Measurements from ENCODE around the gene EXOC3L1. TPM values are rescaled to one million over a fixed set of nuclear protein-coding genes. Genes with fewer than 3 reads are reported as not detected.
A peak's percentile ranks its signal among the peaks of the same experiment; 100 is the strongest.

EXOC3L1 gene
- polyA plus RNA-seq, 2 of the 4 experiments (the other 2 are of a cell fraction): 0.06 TPM; not detected in 1

DNA sequence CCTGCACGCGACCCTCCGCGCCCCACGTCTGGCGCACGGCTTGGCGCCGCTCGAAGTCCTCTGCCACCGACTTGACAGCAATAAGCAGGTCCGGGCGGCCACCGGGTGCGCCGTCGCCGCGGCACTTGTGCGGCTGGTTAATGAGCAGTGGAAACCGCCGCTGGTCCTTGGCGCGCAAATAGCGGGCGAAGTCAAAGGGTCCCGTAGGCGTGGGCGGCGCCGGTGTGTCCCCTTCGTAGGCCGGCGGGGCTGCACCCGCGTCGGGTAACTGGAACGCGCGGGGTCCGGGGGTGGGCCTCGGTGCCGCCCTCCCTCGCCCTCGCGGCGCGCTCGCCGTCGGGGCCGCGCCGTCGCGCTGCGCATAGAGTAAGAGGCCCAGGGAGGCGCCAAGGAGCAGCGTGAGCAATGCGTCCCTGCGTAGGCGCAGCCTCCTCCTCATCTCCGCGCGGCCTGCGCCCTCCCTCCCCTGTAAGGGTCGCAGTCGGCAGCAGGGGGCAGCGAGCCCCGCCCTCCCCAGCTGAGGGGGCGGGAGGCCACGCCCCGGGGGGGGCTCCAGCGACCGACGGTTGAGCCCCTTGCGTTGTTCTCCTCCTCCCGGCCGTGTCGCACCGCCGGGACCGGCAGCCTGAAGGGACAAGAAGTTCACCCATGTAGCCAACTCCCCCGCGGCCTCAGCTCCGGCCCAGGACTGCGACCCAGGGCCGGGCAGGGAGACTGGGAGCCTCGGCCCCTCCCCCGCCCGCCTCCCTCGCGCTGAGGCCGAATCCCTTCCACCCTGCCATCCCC lies 39.7 kb downstream of the EXOC3L1 start:
- peak overlapping the region; percentile 76 for H3K4me3 ChIP-seq
- 66% methylated on average over 49 of the region's 94 CpGs for WGBS (ENCODE audit: missing lambda C conversion rate)
- DNase-seq (ENCODE audit: low read depth in 1 of 2, low spot score in 1 of 2) (peak; percentile 51 to 62), FAIRE-seq (no peak), ATAC-seq (peak; percentile 54 to 69)
- no peaks in the 10 kb centered on the region for H3K9me3 ChIP-seq
- H3K4me2 ChIP-seq: peak overlapping the region; percentile 66
- POLR2A ChIA-PET: interaction anchor here (0.5 to 2.2 kb wide), 6 partner anchors 10 to 257 kb away, joined by 3 to 7 read pairs (median 3); partner anchors contain the start of gene FBXL8
- TF ChIP-seq EHMT2 (IDR thresholded peaks at IDR 0.05; ENCODE audit: low read depth) (no peak), HOXB13 (CRISPR knock-in tag; IDR thresholded peaks at IDR 0.05; ENCODE audit: low read depth) (no peak), TFCP2L1 (CRISPR knock-in tag; IDR thresholded peaks at IDR 0.05) (peak; percentile 43; the same call in 1 of the 2 replicates), POLR2A (IDR thresholded peaks at IDR 0.05; ENCODE audit: low read length) (peak; percentile 34; the same call in 1 of the 2 replicates), BHLHE40 (IDR thresholded peaks at IDR 0.05; ENCODE audit: low read depth, low read length) (no peak), JUN (IDR thresholded peaks at IDR 0.05) (peak in 1 of 2 experiments; percentile 46; a peak in 2 of 5 replicates), ESRRA (IDR thresholded peaks at IDR 0.05; ENCODE audit: borderline replicate concordance, low read length) (no peak), NPAS2 (CRISPR knock-in tag; IDR thresholded peaks at IDR 0.05; ENCODE audit: borderline replicate concordance) (no peak), RCOR1 (IDR thresholded peaks at IDR 0.05; ENCODE audit: low read depth, low read length) (no peak), HOXB5 (CRISPR knock-in tag; IDR thresholded peaks at IDR 0.05) (no peak), TP53 (CRISPR knock-in tag; IDR thresholded peaks at IDR 0.05) (0 out of 2 replicates have a peak, but pooled peaks have one; percentile 25), RFX5 (IDR thresholded peaks at IDR 0.05) (no peak)
- TF ChIP-seq, protein P1, sequence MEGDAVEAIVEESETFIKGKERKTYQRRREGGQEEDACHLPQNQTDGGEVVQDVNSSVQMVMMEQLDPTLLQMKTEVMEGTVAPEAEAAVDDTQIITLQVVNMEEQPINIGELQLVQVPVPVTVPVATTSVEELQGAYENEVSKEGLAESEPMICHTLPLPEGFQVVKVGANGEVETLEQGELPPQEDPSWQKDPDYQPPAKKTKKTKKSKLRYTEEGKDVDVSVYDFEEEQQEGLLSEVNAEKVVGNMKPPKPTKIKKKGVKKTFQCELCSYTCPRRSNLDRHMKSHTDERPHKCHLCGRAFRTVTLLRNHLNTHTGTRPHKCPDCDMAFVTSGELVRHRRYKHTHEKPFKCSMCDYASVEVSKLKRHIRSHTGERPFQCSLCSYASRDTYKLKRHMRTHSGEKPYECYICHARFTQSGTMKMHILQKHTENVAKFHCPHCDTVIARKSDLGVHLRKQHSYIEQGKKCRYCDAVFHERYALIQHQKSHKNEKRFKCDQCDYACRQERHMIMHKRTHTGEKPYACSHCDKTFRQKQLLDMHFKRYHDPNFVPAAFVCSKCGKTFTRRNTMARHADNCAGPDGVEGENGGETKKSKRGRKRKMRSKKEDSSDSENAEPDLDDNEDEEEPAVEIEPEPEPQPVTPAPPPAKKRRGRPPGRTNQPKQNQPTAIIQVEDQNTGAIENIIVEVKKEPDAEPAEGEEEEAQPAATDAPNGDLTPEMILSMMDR (IDR thresholded peaks at IDR 0.05): no peak; the same call in 1 of the 3 replicates
- TF ChIP-seq, protein P2, sequence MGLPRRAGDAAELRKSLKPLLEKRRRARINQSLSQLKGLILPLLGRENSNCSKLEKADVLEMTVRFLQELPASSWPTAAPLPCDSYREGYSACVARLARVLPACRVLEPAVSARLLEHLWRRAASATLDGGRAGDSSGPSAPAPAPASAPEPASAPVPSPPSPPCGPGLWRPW (IDR thresholded peaks at IDR 0.05): no peak
- peaks cover 9% of the 10 kb centered on the region; the same call in 2 of the 3 replicates for H3K4me1 ChIP-seq
- CTCF ChIA-PET: interaction anchor here (0.7 to 16.0 kb wide), 15 partner anchors 11 to 315 kb away, joined by 3 to 314 read pairs (median 4); partner anchors contain the start of genes CES3, CES4A, FBXL8 and HSF4
- H3K27ac ChIP-seq: peak overlapping the region; percentile 84 to 96

DNA sequence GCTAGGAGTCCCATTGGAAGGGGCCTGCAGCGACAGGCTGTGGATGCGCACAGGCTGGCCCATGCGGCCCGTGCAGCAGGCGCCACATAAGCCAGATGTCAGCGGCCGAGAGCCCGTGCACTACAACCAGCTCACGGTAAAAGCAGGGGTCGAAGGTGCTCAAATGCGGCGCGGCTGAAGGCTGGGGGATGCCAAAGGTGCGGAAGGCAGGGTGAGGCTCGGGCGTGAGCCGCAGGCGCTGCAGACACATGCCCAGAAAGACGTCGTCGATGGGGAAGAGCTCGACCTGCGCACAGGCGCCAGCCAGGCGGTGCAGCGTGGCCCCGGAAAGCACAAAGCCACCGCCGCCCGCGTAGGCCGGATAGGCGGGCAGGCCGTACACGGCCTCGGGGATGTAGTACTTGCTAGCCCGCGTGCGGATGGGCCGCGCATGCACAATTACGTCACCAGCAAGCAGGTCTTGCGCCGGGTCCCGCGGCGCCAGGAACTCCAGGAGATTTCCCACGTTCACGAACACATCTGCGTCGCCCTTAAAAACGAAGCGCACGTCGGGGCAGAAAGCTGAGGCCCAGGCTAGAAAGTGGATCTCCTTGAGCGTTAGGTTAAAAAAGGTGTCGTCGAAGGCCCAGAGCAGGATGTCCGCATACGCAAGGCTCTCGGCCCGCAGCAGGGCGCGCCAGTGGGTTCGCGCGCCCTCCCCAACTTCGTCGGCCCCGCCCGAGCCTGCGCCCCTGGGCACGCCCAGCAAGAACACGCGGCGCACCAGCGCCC lies 40.5 kb downstream of the EXOC3L1 start:
- H3K4me3 ChIP-seq: no peak overlapping the region
- ATAC-seq (no peak), FAIRE-seq (no peak), DNase-seq (ENCODE audit: low read depth in 1 of 2, low spot score in 1 of 2) (no peak)
- peaks cover 6% of the 10 kb centered on the region; the same call in 2 of the 3 replicates for H3K4me1 ChIP-seq
- TF ChIP-seq HOXB5 (CRISPR knock-in tag; IDR thresholded peaks at IDR 0.05): no peak
- TF ChIP-seq RCOR1 (IDR thresholded peaks at IDR 0.05; ENCODE audit: low read depth, low read length): no peak
- no peak for TF ChIP-seq HDAC2 (IDR thresholded peaks at IDR 0.05)
- no peak for TF ChIP-seq FOXS1 (CRISPR knock-in tag; IDR thresholded peaks at IDR 0.05)
- no peak for TF ChIP-seq HOXA7 (CRISPR knock-in tag; IDR thresholded peaks at IDR 0.05)
- no peak for TF ChIP-seq EHMT2 (IDR thresholded peaks at IDR 0.05; ENCODE audit: low read depth)
- no peak for TF ChIP-seq EHF (CRISPR knock-in tag; IDR thresholded peaks at IDR 0.05)
- TF ChIP-seq JUN (IDR thresholded peaks at IDR 0.05): no peak
- no peak for TF ChIP-seq TP53 (CRISPR knock-in tag; IDR thresholded peaks at IDR 0.05)
- TF ChIP-seq, protein P3, sequence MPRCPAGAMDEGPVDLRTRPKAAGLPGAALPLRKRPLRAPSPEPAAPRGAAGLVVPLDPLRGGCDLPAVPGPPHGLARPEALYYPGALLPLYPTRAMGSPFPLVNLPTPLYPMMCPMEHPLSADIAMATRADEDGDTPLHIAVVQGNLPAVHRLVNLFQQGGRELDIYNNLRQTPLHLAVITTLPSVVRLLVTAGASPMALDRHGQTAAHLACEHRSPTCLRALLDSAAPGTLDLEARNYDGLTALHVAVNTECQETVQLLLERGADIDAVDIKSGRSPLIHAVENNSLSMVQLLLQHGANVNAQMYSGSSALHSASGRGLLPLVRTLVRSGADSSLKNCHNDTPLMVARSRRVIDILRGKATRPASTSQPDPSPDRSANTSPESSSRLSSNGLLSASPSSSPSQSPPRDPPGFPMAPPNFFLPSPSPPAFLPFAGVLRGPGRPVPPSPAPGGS (IDR thresholded peaks at IDR 0.05): no peak
- no peak for TF ChIP-seq CHD2 (IDR thresholded peaks at IDR 0.05; ENCODE audit: low read length, partially characterized antibody)
- no peak for TF ChIP-seq NFE2L2 (conservative IDR thresholded peaks at IDR 0.05; ENCODE audit: low read length)
- TF ChIP-seq, protein P1 (IDR thresholded peaks at IDR 0.05): no peak
- TF ChIP-seq, protein P4, sequence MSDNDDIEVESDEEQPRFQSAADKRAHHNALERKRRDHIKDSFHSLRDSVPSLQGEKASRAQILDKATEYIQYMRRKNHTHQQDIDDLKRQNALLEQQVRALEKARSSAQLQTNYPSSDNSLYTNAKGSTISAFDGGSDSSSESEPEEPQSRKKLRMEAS (IDR thresholded peaks at IDR 0.05): no peak
- no peak for TF ChIP-seq SREBF2 (IDR thresholded peaks at IDR 0.05)
- TF ChIP-seq BHLHE40 (IDR thresholded peaks at IDR 0.05; ENCODE audit: low read depth, low read length): no peak
- CTCF ChIA-PET: interaction anchor here (0.7 to 16.0 kb wide), 8 partner anchors 19 to 399 kb away, joined by 3 to 314 read pairs (median 4); partner anchors contain the start of genes CES3, FBXL8, HSF4 and NOL3
- peak overlapping the region; percentile 66; the same call in 2 of the 3 replicates for H3K4me2 ChIP-seq
- no peak overlapping the region for H3K27ac ChIP-seq
- WGBS (ENCODE audit: missing lambda C conversion rate): 96% methylated on average over 73 of the region's 77 CpGs
- H3K9me3 ChIP-seq: no peaks in the 10 kb centered on the region
- POLR2A ChIA-PET: no interaction called here

Data from A549 (cell line).